ENCODE data around the gene APOA1.

DNA sequence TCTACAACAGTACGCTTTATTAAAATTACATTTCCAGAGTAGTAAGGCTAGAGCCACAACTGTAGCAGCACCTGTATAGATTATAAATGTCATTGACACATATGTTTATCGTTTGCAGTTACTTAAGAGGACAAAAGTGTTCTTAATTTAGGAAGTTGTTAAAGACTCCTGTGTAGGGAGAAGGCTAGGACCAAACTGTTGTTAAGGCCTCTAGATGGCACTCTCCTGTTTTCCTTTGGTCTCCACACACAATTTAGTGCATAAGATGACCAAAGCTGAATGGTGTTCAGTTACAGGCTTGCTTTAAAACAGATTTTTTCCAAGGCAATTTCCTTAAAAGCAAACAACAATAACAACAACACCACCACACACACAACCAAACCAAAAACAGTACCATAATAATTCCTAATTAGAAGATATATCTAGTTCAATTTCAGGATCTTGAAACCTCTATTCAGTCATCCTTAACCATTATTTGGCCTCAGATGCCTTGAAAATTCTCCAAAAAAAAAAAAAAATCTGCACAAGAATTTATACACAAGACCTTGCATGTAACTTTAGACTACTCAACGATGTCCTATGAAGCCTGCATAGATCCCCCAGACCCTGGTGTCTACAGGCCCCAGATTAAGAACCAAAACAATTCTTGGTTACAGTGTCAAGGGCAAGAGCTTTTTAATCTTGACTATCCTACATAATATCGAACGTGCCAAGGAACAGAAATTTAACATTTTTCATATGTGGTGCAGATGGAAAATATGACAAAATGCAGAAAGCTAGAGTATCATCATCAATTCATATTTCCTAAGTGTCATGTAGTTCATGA, 42.6 kb upstream of the APOA1 start:
- TF ChIP-seq, protein P1, sequence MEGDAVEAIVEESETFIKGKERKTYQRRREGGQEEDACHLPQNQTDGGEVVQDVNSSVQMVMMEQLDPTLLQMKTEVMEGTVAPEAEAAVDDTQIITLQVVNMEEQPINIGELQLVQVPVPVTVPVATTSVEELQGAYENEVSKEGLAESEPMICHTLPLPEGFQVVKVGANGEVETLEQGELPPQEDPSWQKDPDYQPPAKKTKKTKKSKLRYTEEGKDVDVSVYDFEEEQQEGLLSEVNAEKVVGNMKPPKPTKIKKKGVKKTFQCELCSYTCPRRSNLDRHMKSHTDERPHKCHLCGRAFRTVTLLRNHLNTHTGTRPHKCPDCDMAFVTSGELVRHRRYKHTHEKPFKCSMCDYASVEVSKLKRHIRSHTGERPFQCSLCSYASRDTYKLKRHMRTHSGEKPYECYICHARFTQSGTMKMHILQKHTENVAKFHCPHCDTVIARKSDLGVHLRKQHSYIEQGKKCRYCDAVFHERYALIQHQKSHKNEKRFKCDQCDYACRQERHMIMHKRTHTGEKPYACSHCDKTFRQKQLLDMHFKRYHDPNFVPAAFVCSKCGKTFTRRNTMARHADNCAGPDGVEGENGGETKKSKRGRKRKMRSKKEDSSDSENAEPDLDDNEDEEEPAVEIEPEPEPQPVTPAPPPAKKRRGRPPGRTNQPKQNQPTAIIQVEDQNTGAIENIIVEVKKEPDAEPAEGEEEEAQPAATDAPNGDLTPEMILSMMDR (IDR thresholded peaks at IDR 0.05) = peak; percentile 75
- no peak for TF ChIP-seq EZH2 (IDR thresholded peaks at IDR 0.05; ENCODE audit: borderline replicate concordance, insufficient read depth, low read depth, low read length, poor library complexity, severe bottlenecking)
